Esophagus squamous epithelium (tissue), 5 donors: Measurements from ENCODE around the gene LRRIQ4. TPM values are rescaled to one million over a fixed set of nuclear protein-coding genes. Genes with fewer than 3 reads are reported as not detected.

ENCODE experiments used
- DNase-seq: peaks from one replicate; lab custom pipeline; 2025; lab: John Stamatoyannopoulos, UW
- H3K27ac ChIP-seq, 4 donors: fragments of 200-600 bp; sonication (generic); one replicate each; pipeline ENCODE4 v1.5.1; 2016 to 2019; ENCODE audit warnings: mild to moderate bottlenecking in 1 of 4
- H3K27me3 ChIP-seq, 4 donors: fragments of 200-600 bp; sonication (generic); 1 replicate in 3 of 4; 2 replicates in 1 of 4; pipeline versions ENCODE4 v1.5.1 to v1.6.0; 2017 to 2021; ENCODE audit warnings: antibody characterized with exemption in 1 of 4
- H3K36me3 ChIP-seq, 3 donors: fragments of 200-600 bp; sonication (generic); one replicate each; pipeline ENCODE4 v1.5.1; 2016 to 2019
- H3K4me1 ChIP-seq, 3 donors: fragments of 200-600 bp; sonication (generic); one replicate each; pipeline ENCODE4 v1.5.1; 2017 to 2019
- H3K4me3 ChIP-seq, 4 donors: fragments of 200-600 bp; sonication (generic); 1 replicate in 3 of 4; 2 replicates in 1 of 4; pipeline ENCODE4 v1.5.1; 2016 to 2019; ENCODE audit warnings: mild to moderate bottlenecking in 2 of 4, moderate library complexity in 1 of 4
- H3K9me3 ChIP-seq, 3 donors: fragments of 200-600 bp; sonication (generic); one replicate each; pipeline ENCODE4 v1.5.1; 2016 to 2019
- CTCF ChIP-seq, 6 experiments: fragments of 450-650 bp in 4 of 6; fragments of 200-600 bp in 2 of 6; sonication (generic) in 2 of 6; IDR thresholded peaks; one replicate each; pipeline ENCODE4 v1.5.1; 2016 to 2019; ENCODE audit warnings: antibody characterized with exemption in 6 of 6, mild to moderate bottlenecking in 4 of 6, moderate library complexity in 4 of 6
- POLR2A ChIP-seq, 4 donors: fragments of 450-650 bp; IDR thresholded peaks; one replicate each; pipeline ENCODE4 v1.6.1; 2017; ENCODE audit warnings: antibody characterized with exemption in 4 of 4, mild to moderate bottlenecking in 4 of 4, moderate library complexity in 3 of 4
- WGBS, 2 donors: methylation state at CpG; one replicate each; pipeline ENCODE4 v1.1.5; 2018; 5-methylcytosine and 5-hydroxymethylcytosine counted together
- intact Hi-C: fragments of 100-400 bp; cut with DNase I; formaldehyde crosslinking; loops from one replicate; pipeline ENCODE4 v1.15.0; 2022
- total RNA-seq, 4 donors: library from RNA; depleted of rRNA; stranded (reverse); fragments of >200 nt; gene quantifications; one replicate each; pipeline ENCODE4 v1.1.0, GENCODE V29; 2016
- donor health status: DM: yes; HTN: yes; CAD: no.

LRRIQ4 gene
- total RNA-seq, 4 donors from 2014 or later = not detected

- intact Hi-C loops = no loop called here
- Histone ChIP-seq H3K9me3 (peaks cover 0 to 11% (median 3%) of the 10 kb centered on the region in 3 donors), H3K4me3 (peak overlapping the region; percentile 42 to 85 (median 62)), H3K4me1 (peaks cover 12 to 33% (median 13%) of the 10 kb centered on the region in 3 donors), H3K36me3 (no peaks in the 10 kb centered on the region), H3K27me3 (peaks cover 0 to 11% (median 0%) of the 10 kb centered on the region in 4 donors), H3K27ac (peak overlapping the region; percentile 41 to 81 (median 68))
- 7 to 10% methylated on average over 8 to 21 of the region's 29 CpGs for WGBS, 2 donors
- DNase-seq = no peak
- TF ChIP-seq CTCF (IDR thresholded peaks at IDR 0.05) = no peak
- TF ChIP-seq POLR2A (IDR thresholded peaks at IDR 0.05) = no peak
Observed at GRCh38 chr3:169811631-169812331, 889 bp upstream of the LRRIQ4 start.

GRCh38 chr3:169813278-169813677 is 608 bp downstream of the LRRIQ4 start:
- TF ChIP-seq CTCF (IDR thresholded peaks at IDR 0.05) (no peak), POLR2A (IDR thresholded peaks at IDR 0.05) (no peak)
- H3K4me1 ChIP-seq = peaks cover 12 to 33% (median 13%) of the 10 kb centered on the region in 3 donors
- H3K36me3 ChIP-seq = no peaks in the 10 kb centered on the region
- intact Hi-C loops = no loop called here
- H3K27me3 ChIP-seq = peaks cover 0 to 17% (median 0%) of the 10 kb centered on the region in 4 donors
- peaks cover 0 to 11% (median 3%) of the 10 kb centered on the region in 3 donors for H3K9me3 ChIP-seq
- no peak for DNase-seq
- H3K27ac ChIP-seq = peak overlapping the region in 1 of 4 donors; percentile 81
- H3K4me3 ChIP-seq = peak overlapping the region; percentile 42 to 85 (median 62)
- WGBS, 2 donors = 53 to 73% methylated on average over 8 of the region's 8 CpGs

GRCh38 chr3:169813757-169814517 is 1.3 kb downstream of the LRRIQ4 start:
- intact Hi-C loops = no loop called here
- DNase-seq = no peak
- H3K4me1 ChIP-seq = peaks cover 12 to 33% (median 13%) of the 10 kb centered on the region in 3 donors
- peaks cover 0 to 17% (median 0%) of the 10 kb centered on the region in 4 donors for H3K27me3 ChIP-seq
- H3K27ac ChIP-seq = no peak overlapping the region
- peaks cover 0 to 11% (median 3%) of the 10 kb centered on the region in 3 donors for H3K9me3 ChIP-seq
- WGBS, 2 donors = 63 to 72% methylated on average over 20 to 24 of the region's 27 CpGs
- no peaks in the 10 kb centered on the region for H3K36me3 ChIP-seq
- TF ChIP-seq POLR2A (IDR thresholded peaks at IDR 0.05) (no peak), CTCF (IDR thresholded peaks at IDR 0.05) (peak in 5 of 6 experiments; percentile 19 to 54 (median 42))
- peak overlapping the region; percentile 42 to 85 (median 62) for H3K4me3 ChIP-seq

GRCh38 chr3:169815590-169816150 is 3.0 kb downstream of the LRRIQ4 start:
- Histone ChIP-seq H3K36me3 (no peaks in the 10 kb centered on the region), H3K4me1 (peaks cover 12 to 33% (median 13%) of the 10 kb centered on the region in 3 donors), H3K9me3 (peaks cover 0 to 11% (median 3%) of the 10 kb centered on the region in 3 donors), H3K27me3 (peaks cover 0 to 17% (median 0%) of the 10 kb centered on the region in 4 donors), H3K4me3 (no peak overlapping the region), H3K27ac (no peak overlapping the region)
- no peak for DNase-seq
- TF ChIP-seq POLR2A (IDR thresholded peaks at IDR 0.05) (no peak), CTCF (IDR thresholded peaks at IDR 0.05) (no peak)
- 90 to 92% methylated on average over 4 of the region's 4 CpGs for WGBS, 2 donors
- intact Hi-C loops = no loop called here
